ENCODE data around the gene MLPH.

DNA sequence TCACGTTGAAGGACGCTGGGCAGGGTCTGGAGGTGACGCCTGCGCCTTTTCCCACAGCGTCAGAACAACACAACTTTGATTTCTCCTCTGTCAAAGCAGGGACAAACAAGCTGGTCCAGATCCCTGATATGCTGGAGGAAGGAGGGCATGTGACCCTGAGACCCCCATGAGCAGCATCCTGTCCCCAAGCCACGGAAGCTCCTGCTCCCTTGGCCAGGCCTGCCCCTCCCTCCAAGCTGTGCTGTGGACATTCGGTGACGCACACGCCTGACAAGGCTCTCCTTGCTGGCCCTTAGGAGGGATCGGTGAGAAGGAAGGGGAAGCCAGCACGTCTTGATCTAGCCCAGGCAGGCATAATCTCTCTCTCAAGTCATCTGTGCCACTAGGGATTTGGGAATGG is 11.3 kb downstream of the MLPH start:
- TF ChIP-seq ATM (IDR thresholded peaks at IDR 0.05; ENCODE audit: borderline replicate concordance) (no peak), ZNF263 (CRISPR knock-in tag; IDR thresholded peaks at IDR 0.05) (no peak)
